Neural cell (in vitro differentiated cells): ENCODE results near the gene ANKS1B. TPM values are rescaled to one million over a fixed set of nuclear protein-coding genes. Genes with fewer than 3 reads are reported as not detected.

Source experiments
- H2AFZ ChIP-seq: fragments of 200-600, 300-800 bp; sonication (generic), shearing (Covaris generic); 2 replicates; pipeline ENCODE4 v1.6.0; 2014; ENCODE audit warnings: low read depth, mild to moderate bottlenecking, antibody characterized with exemption, low read length, moderate library complexity
- H3F3A ChIP-seq: fragments of 200-600 bp; shearing (Covaris generic); 2 replicates; pipeline ENCODE4 v1.6.1; 2016; ENCODE audit warnings: mild to moderate bottlenecking, moderate library complexity, mixed read lengths, antibody characterized with exemption, low read length; ENCODE audit not compliant: insufficient read depth, poor library complexity, severe bottlenecking
- H3K27ac ChIP-seq: fragments of 200-600, 300-800 bp; sonication (generic), shearing (Covaris generic); 2 replicates; pipeline ENCODE4 v1.5.1; 2014; ENCODE audit warnings: mild to moderate bottlenecking, low read length, moderate library complexity
- H3K27me3 ChIP-seq: fragments of 300-800, 200-600 bp; sonication (generic), shearing (Covaris generic); 2 replicates; pipeline ENCODE4 v1.6.0; 2014; ENCODE audit warnings: mild to moderate bottlenecking, low read depth, low read length, moderate library complexity; ENCODE audit not compliant: insufficient read depth
- H3K36me3 ChIP-seq: fragments of 300-800, 200-600 bp; sonication (generic), shearing (Covaris generic); 2 replicates; pipeline ENCODE4 v1.5.1; 2014; ENCODE audit warnings: mild to moderate bottlenecking, antibody characterized with exemption, low read length, moderate library complexity; ENCODE audit not compliant: insufficient read depth
- H3K4me2 ChIP-seq: fragments of 300-800, 200-600 bp; sonication (generic), shearing (Covaris generic); 2 replicates; pipeline ENCODE4 v1.6.0; 2014; ENCODE audit warnings: mild to moderate bottlenecking, low read length
- H3K4me3 ChIP-seq: fragments of 300-800, 200-600 bp; sonication (generic), shearing (Covaris generic); 2 replicates; pipeline ENCODE4 v1.5.1; 2014; ENCODE audit warnings: mild to moderate bottlenecking, low read length, moderate library complexity
- H3K79me2 ChIP-seq: fragments of 200-600 bp; shearing (Covaris generic); replicated peaks from 2 replicates; pipeline ENCODE4 v1.6.0; 2014; ENCODE audit warnings: mild to moderate bottlenecking, low read length, moderate library complexity; ENCODE audit not compliant: insufficient read depth
- H3K9ac ChIP-seq: fragments of 300-800, 200-600 bp; sonication (generic), shearing (Covaris generic); 2 replicates; pipeline ENCODE4 v1.6.1; 2016; ENCODE audit warnings: mild to moderate bottlenecking, low read length, mixed read lengths
- H3K9me2 ChIP-seq: fragments of 200-600 bp; shearing (Covaris generic); 2 replicates; pipeline ENCODE4 v1.6.1; 2016; ENCODE audit warnings: mild to moderate bottlenecking, low read length, mixed read lengths; ENCODE audit not compliant: insufficient read depth
- H3K9me3 ChIP-seq: fragments of 200-600, 300-800 bp; sonication (generic), shearing (Covaris generic); 2 replicates; pipeline ENCODE4 v1.6.1; 2016; ENCODE audit warnings: mild to moderate bottlenecking, mixed run types, low read length, moderate library complexity, mixed read lengths
- H4K20me1 ChIP-seq: fragments of 200-600 bp; shearing (Covaris generic); 2 replicates; pipeline ENCODE4 v1.6.1; 2016; ENCODE audit warnings: mild to moderate bottlenecking, mixed run types; ENCODE audit not compliant: insufficient read depth
- CTCF ChIP-seq: fragments of 450-650 bp; IDR thresholded peaks from 2 replicates; pipeline ENCODE4 v1.5.1; 2014; ENCODE audit warnings: antibody characterized with exemption, mild to moderate bottlenecking, moderate library complexity; ENCODE audit not compliant: poor library complexity, severe bottlenecking
- EP300 ChIP-seq: fragments of 450-650 bp; conservative IDR thresholded peaks from 2 replicates; pipeline ENCODE4 v1.6.1; 2014; ENCODE audit warnings: antibody characterized with exemption, mild to moderate bottlenecking, moderate library complexity; ENCODE audit not compliant: poor library complexity, severe bottlenecking
- EZH2 ChIP-seq: fragments of 200-600, 300-800 bp; shearing (Covaris generic), sonication (generic); IDR thresholded peaks from 2 replicates; pipeline ENCODE4 v1.6.1; 2014; ENCODE audit warnings: antibody characterized with exemption, low read length, borderline replicate concordance, mild to moderate bottlenecking; ENCODE audit not compliant: insufficient read depth, poor library complexity, severe bottlenecking
- MXI1 ChIP-seq: fragments of 450-650 bp; conservative IDR thresholded peaks from 2 replicates; pipeline ENCODE4 v1.6.1; 2014; ENCODE audit warnings: antibody characterized with exemption, mild to moderate bottlenecking; ENCODE audit not compliant: poor library complexity, severe bottlenecking
- POLR2AphosphoS5 ChIP-seq: IDR thresholded peaks from 2 replicates; pipeline ENCODE4 v1.6.1; 2012
- RAD21 ChIP-seq: fragments of 450-650 bp; conservative IDR thresholded peaks from 2 replicates; pipeline ENCODE4 v1.6.1; 2014; ENCODE audit warnings: antibody characterized with exemption, mild to moderate bottlenecking, moderate library complexity
- REST ChIP-seq: IDR thresholded peaks from 2 replicates; pipeline ENCODE4 v1.6.1; 2012; ENCODE audit warnings: borderline replicate concordance
- SMC3 ChIP-seq: fragments of 450-650 bp; conservative IDR thresholded peaks from 2 replicates; pipeline ENCODE4 v1.6.1; 2014; ENCODE audit warnings: antibody characterized with exemption, mild to moderate bottlenecking, moderate library complexity; ENCODE audit not compliant: poor library complexity
- TAF1 ChIP-seq: IDR thresholded peaks from 2 replicates; pipeline ENCODE4 v1.6.1; 2012; ENCODE audit warnings: low read depth
- polyA plus RNA-seq: library from polyadenylated mRNA; depleted of rRNA; stranded (reverse); fragments of >200 nt; gene quantifications from 2 replicates; pipeline ENCODE4 v1.2.3, GENCODE V29; 2014

The ANKS1B gene
- polyA plus RNA-seq, 1 donor from 2014 or later = 65.6 TPM

GRCh38 chr12:99271071-99271470 is 713.7 kb downstream of the ANKS1B start:
- Histone ChIP-seq H3K9me3 (no peaks in the 10 kb centered on the region), H3K27me3 (no peaks in the 10 kb centered on the region), H3K9me2 (no peaks in the 10 kb centered on the region), H3K36me3 (no peaks in the 10 kb centered on the region), H4K20me1 (no peaks in the 10 kb centered on the region), H2AFZ (no peak overlapping the region), H3F3A (no peaks in the 10 kb centered on the region), H3K79me2 (no peaks in the 10 kb centered on the region), H3K9ac (no peak overlapping the region), H3K27ac (no peak overlapping the region), H3K4me3 (no peak overlapping the region), H3K4me2 (no peak overlapping the region)
- TF ChIP-seq EZH2 = no peak
- no peak for TF ChIP-seq RAD21
- TF ChIP-seq EP300 = no peak
- no peak for TF ChIP-seq POLR2AphosphoS5
- TF ChIP-seq TAF1 = no peak
- no peak for TF ChIP-seq MXI1
- no peak for TF ChIP-seq CTCF
- no peak for TF ChIP-seq REST
- no peak for TF ChIP-seq SMC3

GRCh38 chr12:99267038-99267437 is 717.7 kb downstream of the ANKS1B start:
- no peak overlapping the region for H3K27ac ChIP-seq
- no peak overlapping the region for H2AFZ ChIP-seq
- no peaks in the 10 kb centered on the region for H3K36me3 ChIP-seq
- H4K20me1 ChIP-seq = no peaks in the 10 kb centered on the region
- H3K9ac ChIP-seq = no peak overlapping the region
- no peaks in the 10 kb centered on the region for H3F3A ChIP-seq
- no peak for TF ChIP-seq EZH2
- no peak for TF ChIP-seq RAD21
- TF ChIP-seq EP300 = no peak
- no peak for TF ChIP-seq SMC3
- no peak for TF ChIP-seq REST
- TF ChIP-seq CTCF = no peak
- TF ChIP-seq TAF1 = no peak
- no peak for TF ChIP-seq MXI1
- TF ChIP-seq POLR2AphosphoS5 = no peak
- H3K4me2 ChIP-seq = no peak overlapping the region
- H3K27me3 ChIP-seq = no peaks in the 10 kb centered on the region
- H3K9me3 ChIP-seq = no peaks in the 10 kb centered on the region
- H3K4me3 ChIP-seq = no peak overlapping the region
- H3K9me2 ChIP-seq = no peaks in the 10 kb centered on the region
- no peaks in the 10 kb centered on the region for H3K79me2 ChIP-seq
